Left lung (tissue), 10 donors: ENCODE measurements around the gene CACNA1S. TPM values are rescaled to one million over a fixed set of nuclear protein-coding genes. Genes with fewer than 3 reads are reported as not detected.

Experiments
- ATAC-seq: fragments of 200-7000 bp; cut with Tn5 transposase; one replicate; pipeline ENCODE4 v1.9.1; 2020; ENCODE audit warnings: moderate library complexity
- DNase-seq, 4 donors: peaks; one replicate each; pipeline ENCODE4 v3.0.0-alpha.2; 2013 to 2020
- H3K27ac ChIP-seq, 2 donors: fragments of 200-600 bp; sonication (generic) in 1 of 2; one replicate each; pipeline versions ENCODE4 v1.5.0 to v1.8.0; 2020 to 2021
- H3K27me3 ChIP-seq, 2 donors: fragments of 200-600 bp; sonication (generic) in 1 of 2; one replicate each; pipeline versions ENCODE4 v1.5.0 to v1.8.0; 2020 to 2021
- H3K36me3 ChIP-seq, 2 donors: fragments of 200-600 bp; sonication (generic) in 1 of 2; one replicate each; pipeline versions ENCODE4 v1.5.0 to v1.8.0; 2020 to 2021
- H3K4me1 ChIP-seq, 2 donors: fragments of 200-600 bp; one replicate each; pipeline ENCODE4 v1.8.0; 2021
- H3K4me3 ChIP-seq, 2 donors: fragments of 200-600 bp; sonication (generic) in 1 of 2; one replicate each; pipeline versions ENCODE4 v1.5.0 to v1.8.0; 2020 to 2021; ENCODE audit warnings: mild to moderate bottlenecking in 1 of 2
- H3K9me3 ChIP-seq, 2 donors: fragments of 200-600 bp; sonication (generic) in 1 of 2; one replicate each; pipeline versions ENCODE4 v1.5.0 to v1.8.0; 2020 to 2021
- CTCF ChIP-seq, 2 donors: fragments of 200-600 bp; sonication (generic) in 1 of 2; IDR thresholded peaks; one replicate each; pipeline versions ENCODE4 v1.5.0 to v1.8.0; 2021; ENCODE audit warnings: antibody characterized with exemption in 2 of 2
- intact Hi-C, 2 donors: fragments of 100-400 bp; cut with DNase I; formaldehyde crosslinking; loops; one replicate each; pipeline versions ENCODE4 v1.11.2 to v1.14.2; 2022
- polyA plus RNA-seq, 6 donors: library from polyadenylated mRNA; unstranded; fragments of 120-200 nt; gene quantifications; one replicate each; pipeline ENCODE4 v1.2.1, GENCODE V29; 2013; ENCODE audit not compliant: insufficient read length in 6 of 6
- total RNA-seq, 2 donors: library from RNA; stranded (reverse); fragmentation: NEBNext Ultra II Directional; extraction: Animal tissue kit (Norgen Biotek cat#: 25700); gene quantifications; one replicate each; pipeline ENCODE4 v1.2.1, GENCODE V29; 2021
- donor health status: DM: no; HTN: yes; CAD: no.
- donor health status: DM: no; HTN: no; CAD: no.

Gene CACNA1S
- total and polyA plus RNA-seq, 8 donors, result 0.10 to 0.17 (median 0.12) TPM; not detected in 1

GRCh38 chr1:201108614-201109013 lies 3.6 kb downstream of the CACNA1S start:
- TF ChIP-seq CTCF (IDR thresholded peaks at IDR 0.05), result no peak
- DNase-seq (no peak), ATAC-seq (no peak)
- intact Hi-C loops, result no loop called here
- H3K4me3 ChIP-seq, result no peak overlapping the region
- no peaks in the 10 kb centered on the region for H3K9me3 ChIP-seq
- no peak overlapping the region for H3K27ac ChIP-seq
- H3K4me1 ChIP-seq, result no peaks in the 10 kb centered on the region
- no peaks in the 10 kb centered on the region for H3K36me3 ChIP-seq
- H3K27me3 ChIP-seq, result peaks cover 0 to 10% of the 10 kb centered on the region in 2 donors

DNA sequence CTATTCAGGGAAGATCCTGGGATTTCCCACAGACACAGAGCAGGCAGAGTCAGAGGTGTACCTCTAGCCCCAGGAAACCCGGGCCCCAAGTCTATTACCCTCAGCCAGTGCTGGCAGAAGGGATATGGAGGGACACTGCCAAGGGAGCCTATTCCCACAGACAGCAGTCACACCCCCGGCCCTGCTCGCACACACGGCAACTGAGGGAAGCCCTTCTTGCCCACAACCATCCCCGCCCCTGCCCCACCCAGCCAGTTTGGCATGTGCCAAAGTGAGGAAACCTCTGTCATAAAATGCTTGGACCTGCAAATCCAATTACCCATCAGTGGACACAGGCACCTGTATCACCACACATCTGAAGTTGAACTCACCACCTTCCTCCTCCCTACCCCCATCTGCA lies 6.5 kb downstream of the CACNA1S start:
- intact Hi-C loops, result no loop called here
- H3K4me1 ChIP-seq, result no peaks in the 10 kb centered on the region
- no peak for TF ChIP-seq CTCF (IDR thresholded peaks at IDR 0.05)
- H3K9me3 ChIP-seq, result no peaks in the 10 kb centered on the region
- H3K36me3 ChIP-seq, result no peaks in the 10 kb centered on the region
- ATAC-seq (no peak), DNase-seq (no peak)
- no peak overlapping the region for H3K4me3 ChIP-seq
- no peak overlapping the region for H3K27ac ChIP-seq
- no peaks in the 10 kb centered on the region for H3K27me3 ChIP-seq

DNA sequence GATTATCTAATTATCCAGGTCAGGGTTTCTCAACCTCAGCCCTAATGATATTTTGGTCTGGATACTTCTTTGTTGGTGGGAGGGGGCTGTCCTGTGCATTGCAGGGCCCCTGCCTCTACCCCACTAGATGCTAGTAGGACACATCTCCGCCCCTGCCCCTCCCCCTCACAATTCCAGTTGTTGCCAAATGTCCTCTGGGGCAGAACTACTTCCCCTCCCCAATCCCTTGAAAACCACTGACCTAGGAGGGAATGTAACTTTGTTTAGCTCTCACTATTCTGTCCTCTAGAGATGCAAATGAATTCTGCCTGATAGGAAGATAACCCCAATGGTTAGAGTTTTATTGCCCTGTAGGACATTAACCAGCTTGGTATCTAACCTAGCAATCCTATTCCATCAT lies 8.1 kb downstream of the CACNA1S start:
- ATAC-seq, result no peak
- Histone ChIP-seq H3K4me1 (no peaks in the 10 kb centered on the region), H3K36me3 (no peaks in the 10 kb centered on the region), H3K4me3 (no peak overlapping the region), H3K27me3 (no peaks in the 10 kb centered on the region), H3K9me3 (no peaks in the 10 kb centered on the region), H3K27ac (no peak overlapping the region)
- no peak for TF ChIP-seq CTCF (IDR thresholded peaks at IDR 0.05)
- intact Hi-C loops, result no loop called here
- DNase-seq, result no peak

DNA sequence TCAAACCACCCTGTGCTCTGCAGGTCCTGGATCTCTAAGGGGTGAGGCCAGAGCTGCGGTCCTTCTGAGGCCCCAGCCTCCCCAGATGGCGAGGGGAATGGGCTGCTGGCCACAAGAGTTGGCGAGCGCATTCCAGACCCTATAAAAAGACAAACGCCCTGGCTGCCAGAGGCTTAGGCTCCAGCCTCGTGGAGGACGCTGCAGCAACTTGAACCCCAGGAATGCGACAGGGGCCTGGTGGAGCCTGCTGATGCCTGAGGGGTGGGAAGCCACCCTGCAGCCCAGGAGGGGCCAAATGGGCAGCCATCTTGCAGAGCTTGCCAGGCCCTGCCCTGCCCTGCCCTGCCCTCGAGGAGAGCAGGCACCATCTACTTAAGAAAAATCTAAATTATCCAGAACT lies 8.6 kb downstream of the CACNA1S start:
- no peaks in the 10 kb centered on the region for H3K4me1 ChIP-seq
- no peak for ATAC-seq

GRCh38 chr1:201100169-201100930 lies 11.9 kb downstream of the CACNA1S start:
- Histone ChIP-seq H3K9me3 (no peaks in the 10 kb centered on the region), H3K27me3 (no peaks in the 10 kb centered on the region), H3K36me3 (no peaks in the 10 kb centered on the region), H3K4me3 (no peak overlapping the region), H3K4me1 (no peaks in the 10 kb centered on the region), H3K27ac (no peak overlapping the region)
- no peak for TF ChIP-seq CTCF (IDR thresholded peaks at IDR 0.05)
- no peak for ATAC-seq
- intact Hi-C loops, result no loop called here
- no peak for DNase-seq

More for the DNA sequence above, 8.6 kb downstream of the CACNA1S start:
- H3K36me3 ChIP-seq, result no peaks in the 10 kb centered on the region
- no peak overlapping the region for H3K4me3 ChIP-seq
- H3K27me3 ChIP-seq, result no peaks in the 10 kb centered on the region
- no peak for TF ChIP-seq CTCF (IDR thresholded peaks at IDR 0.05)
- intact Hi-C loops, result no loop called here
- H3K9me3 ChIP-seq, result no peaks in the 10 kb centered on the region
- no peak for DNase-seq
- H3K27ac ChIP-seq, result no peak overlapping the region
